Lung (tissue), 12 donors: ENCODE results near the gene PLCG1. TPM values are rescaled to one million over a fixed set of nuclear protein-coding genes. Genes with fewer than 3 reads are reported as not detected.

ENCODE experiments used
- ATAC-seq: fragments of 200-7000 bp; cut with Tn5 transposase; one replicate; pipeline ENCODE4 v1.9.1; 2020; ENCODE audit warnings: moderate number of reproducible peaks; ENCODE audit not compliant: insufficient read depth, low FRiP score
- DNase-seq, 3 donors: peaks; one replicate each; pipeline ENCODE4 v3.0.0-alpha.2; 2013 to 2017
- H3K27ac ChIP-seq, 2 donors: one replicate each; pipeline ENCODE4 v1.5.1; 2013; ENCODE audit warnings: mild to moderate bottlenecking in 2 of 2, moderate library complexity in 2 of 2, control low read depth in 1 of 2, inconsistent platforms in 1 of 2, low read depth in 1 of 2, low read length in 1 of 2
- H3K27me3 ChIP-seq, 3 donors: one replicate each; pipeline ENCODE4 v1.5.1; 2013; ENCODE audit warnings: low read length in 2 of 3; ENCODE audit not compliant: control insufficient read depth in 3 of 3, insufficient read depth in 3 of 3
- H3K36me3 ChIP-seq, 4 donors: one replicate each; pipeline ENCODE4 v1.5.1; 2013; ENCODE audit warnings: low read length in 4 of 4, mild to moderate bottlenecking in 1 of 4, moderate library complexity in 1 of 4; ENCODE audit not compliant: control insufficient read depth in 4 of 4, insufficient read depth in 4 of 4
- H3K4me1 ChIP-seq, 5 donors: one replicate each; pipeline ENCODE4 v1.5.1; 2013; ENCODE audit warnings: low read length in 5 of 5, mild to moderate bottlenecking in 2 of 5, moderate library complexity in 1 of 5; ENCODE audit not compliant: control insufficient read depth in 5 of 5, insufficient read depth in 5 of 5
- H3K4me3 ChIP-seq: one replicate; pipeline ENCODE4 v1.5.1; 2013; ENCODE audit warnings: mild to moderate bottlenecking, control low read depth, moderate library complexity
- H3K9ac ChIP-seq, 2 donors: one replicate each; pipeline ENCODE4 v1.5.1; 2013; ENCODE audit warnings: low read length in 2 of 2, control low read depth in 1 of 2; ENCODE audit not compliant: insufficient read depth in 1 of 2
- H3K9me3 ChIP-seq, 4 donors: one replicate each; pipeline ENCODE4 v1.5.1; 2013; ENCODE audit warnings: low read length in 3 of 4, mild to moderate bottlenecking in 1 of 4, moderate library complexity in 1 of 4; ENCODE audit not compliant: control insufficient read depth in 4 of 4, insufficient read depth in 3 of 4
- WGBS, 2 donors: extraction: QIAGEN DNeasy Blood & Tissue Kit; methylation state at CpG; one replicate each; pipeline ENCODE4 v1.1.7; 2013; 5-methylcytosine and 5-hydroxymethylcytosine counted together
- polyA plus RNA-seq, 2 donors: library from polyadenylated mRNA; stranded (reverse); fragments of 200-250 nt; gene quantifications; one replicate each; pipeline ENCODE4 v1.2.1, GENCODE V29; 2013
- total RNA-seq, 2 donors: library from RNA; depleted of rRNA in 1 of 2; stranded (reverse); fragments of >200 nt in 1 of 2; gene quantifications; one replicate each; pipeline ENCODE4 v1.2.1, GENCODE V29; 2014 to 2021
- TF ChIP-seq, protein P1 (sequence below): IDR thresholded peaks from 2 replicates; pipeline ENCODE4 v1.5.1; 2012; ENCODE audit warnings: mild to moderate bottlenecking; ENCODE audit errors: control extremely low read depth, extremely low read depth
- donor health status: control.
- donor health status: control.
- donor health status: Bipolar disorder and iron deficiency.
- donor health status: healthy.
- donor health status: DM: yes; HTN: yes; CAD: no.

PLCG1 gene
- total and polyA plus RNA-seq, 4 donors: 29.6 to 154 (median 67.1) TPM

DNA sequence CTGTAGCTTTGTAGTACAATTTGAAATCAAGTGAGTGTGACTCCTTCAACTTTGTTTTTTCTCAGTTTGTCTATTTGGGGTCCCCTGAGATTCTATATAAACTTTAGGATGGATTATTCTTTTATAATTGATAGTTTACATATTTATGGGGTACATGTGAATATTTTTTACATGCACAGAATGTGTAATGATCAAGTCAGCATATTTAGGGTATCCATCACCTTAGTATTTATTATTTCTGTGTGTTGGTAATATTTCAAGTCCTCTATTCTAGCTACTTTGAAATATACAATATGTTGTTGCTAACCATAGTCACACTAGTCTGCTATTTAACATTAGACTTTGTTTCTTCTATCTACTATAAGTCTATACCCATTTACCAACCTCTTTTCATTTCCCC lies 50.3 kb downstream of the PLCG1 start:
- Histone ChIP-seq H3K36me3 (peaks cover 0 to 8% (median 4%) of the 10 kb centered on the region in 4 donors), H3K4me3 (no peak overlapping the region), H3K27me3 (no peaks in the 10 kb centered on the region), H3K9ac (no peak overlapping the region), H3K4me1 (no peaks in the 10 kb centered on the region), H3K27ac (no peak overlapping the region), H3K9me3 (peaks cover 0 to 7% (median 3%) of the 10 kb centered on the region in 4 donors)
- DNase-seq: no peak
- ATAC-seq: no peak
- TF ChIP-seq, protein P1, sequence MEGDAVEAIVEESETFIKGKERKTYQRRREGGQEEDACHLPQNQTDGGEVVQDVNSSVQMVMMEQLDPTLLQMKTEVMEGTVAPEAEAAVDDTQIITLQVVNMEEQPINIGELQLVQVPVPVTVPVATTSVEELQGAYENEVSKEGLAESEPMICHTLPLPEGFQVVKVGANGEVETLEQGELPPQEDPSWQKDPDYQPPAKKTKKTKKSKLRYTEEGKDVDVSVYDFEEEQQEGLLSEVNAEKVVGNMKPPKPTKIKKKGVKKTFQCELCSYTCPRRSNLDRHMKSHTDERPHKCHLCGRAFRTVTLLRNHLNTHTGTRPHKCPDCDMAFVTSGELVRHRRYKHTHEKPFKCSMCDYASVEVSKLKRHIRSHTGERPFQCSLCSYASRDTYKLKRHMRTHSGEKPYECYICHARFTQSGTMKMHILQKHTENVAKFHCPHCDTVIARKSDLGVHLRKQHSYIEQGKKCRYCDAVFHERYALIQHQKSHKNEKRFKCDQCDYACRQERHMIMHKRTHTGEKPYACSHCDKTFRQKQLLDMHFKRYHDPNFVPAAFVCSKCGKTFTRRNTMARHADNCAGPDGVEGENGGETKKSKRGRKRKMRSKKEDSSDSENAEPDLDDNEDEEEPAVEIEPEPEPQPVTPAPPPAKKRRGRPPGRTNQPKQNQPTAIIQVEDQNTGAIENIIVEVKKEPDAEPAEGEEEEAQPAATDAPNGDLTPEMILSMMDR: no peak

DNA sequence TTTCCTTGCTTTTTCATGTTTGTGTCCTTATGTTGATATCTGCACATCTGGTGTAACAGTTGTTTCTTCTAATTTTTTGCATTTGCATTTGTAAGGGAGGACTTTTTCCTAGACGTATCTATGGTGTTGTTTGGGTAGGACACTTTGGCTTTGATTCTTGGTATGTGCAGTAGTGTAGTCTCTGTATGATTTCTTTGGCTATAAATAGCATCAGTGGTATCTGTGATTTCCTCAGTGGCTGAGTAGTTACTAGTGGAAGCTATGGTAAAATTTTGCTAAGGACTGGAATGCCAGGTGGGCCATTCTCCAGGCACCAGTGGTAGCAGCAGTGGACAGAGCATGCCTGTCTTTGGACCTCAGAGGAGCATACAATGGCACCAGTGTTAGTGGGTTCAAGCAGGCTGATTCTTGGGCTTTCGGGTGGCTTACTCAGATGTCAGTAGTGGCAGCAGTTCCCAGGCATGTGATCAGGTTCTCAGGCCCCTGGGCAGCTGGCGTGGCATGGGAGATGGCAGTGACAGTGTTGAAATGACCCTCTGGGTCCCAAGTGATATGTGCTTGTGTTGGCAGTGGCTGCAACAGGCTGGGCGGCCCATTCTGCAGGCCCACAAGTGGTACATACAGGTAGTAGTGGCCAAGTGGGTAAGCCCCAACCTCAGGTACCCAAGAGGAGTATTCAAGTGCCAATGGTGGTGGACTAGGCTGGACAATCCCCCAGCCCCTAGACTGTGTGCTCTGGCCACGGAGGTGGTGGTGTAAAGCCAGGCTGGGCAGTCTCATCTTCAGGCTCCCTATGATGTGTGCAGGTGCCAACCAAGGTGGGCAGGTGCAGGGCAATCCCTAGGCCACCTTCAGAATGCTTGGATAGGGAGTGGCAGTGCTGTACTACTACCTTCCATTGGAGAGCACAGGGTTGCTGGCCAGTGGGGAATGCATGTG lies 54.5 kb downstream of the PLCG1 start:
- DNase-seq: no peak
- Histone ChIP-seq H3K9me3 (peaks cover 0 to 10% (median 4%) of the 10 kb centered on the region in 4 donors), H3K9ac (no peak overlapping the region), H3K27ac (no peak overlapping the region), H3K4me1 (no peaks in the 10 kb centered on the region), H3K36me3 (peaks cover 0 to 7% (median 2%) of the 10 kb centered on the region in 4 donors), H3K27me3 (no peaks in the 10 kb centered on the region), H3K4me3 (no peak overlapping the region)
- WGBS, 2 donors: 94 to 98% methylated on average over 5 of the region's 5 CpGs
- TF ChIP-seq, protein P1: no peak
- no peak for ATAC-seq

DNA sequence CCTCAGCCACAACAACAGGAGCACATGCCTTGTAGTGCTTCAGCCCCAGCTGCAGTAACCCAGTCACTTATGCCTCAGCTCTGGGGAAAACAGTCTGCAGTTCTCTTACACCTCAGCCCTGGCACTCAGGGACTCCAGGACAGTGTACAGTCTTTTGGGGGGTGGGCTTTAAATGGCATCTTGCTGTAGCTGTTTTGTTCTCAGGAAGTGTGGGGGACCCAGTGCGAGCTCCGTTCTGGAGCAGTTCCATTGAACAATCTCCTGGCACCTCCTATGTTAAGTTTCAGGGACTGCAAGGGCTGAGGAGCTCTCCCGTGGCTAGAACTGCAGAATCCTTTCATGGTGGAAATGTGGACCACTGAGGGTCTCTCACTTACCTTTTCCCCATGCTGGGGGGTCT lies 55.2 kb downstream of the PLCG1 start:
- no peaks in the 10 kb centered on the region for H3K27me3 ChIP-seq
- H3K9ac ChIP-seq: no peak overlapping the region
- no peaks in the 10 kb centered on the region for H3K4me1 ChIP-seq
- no peak overlapping the region for H3K27ac ChIP-seq
- TF ChIP-seq, protein P1: no peak
- DNase-seq (no peak), ATAC-seq (no peak)
- H3K36me3 ChIP-seq: peaks cover 0 to 7% (median 2%) of the 10 kb centered on the region in 4 donors
- WGBS, 2 donors: 92 to 96% methylated on average over 3 of the region's 3 CpGs
- peaks cover 0 to 10% (median 5%) of the 10 kb centered on the region in 4 donors for H3K9me3 ChIP-seq
- H3K4me3 ChIP-seq: no peak overlapping the region
